Measurements from ENCODE around the gene ADGRA1. TPM values are rescaled to one million over a fixed set of nuclear protein-coding genes. Genes with fewer than 3 reads are reported as not detected.

Gene ADGRA1
- total and polyA plus RNA-seq, 10 of the 15 experiments (the other 5 are each of a cell fraction or from before 2014, with no cell fraction given) = not detected

GRCh38 chr10:133049639-133050038 is 38.1 kb upstream of the ADGRA1 start:
- H3K9me3 ChIP-seq (replicated peaks; ENCODE audit: control insufficient read depth, insufficient read depth, low read length) = no peaks in the 10 kb centered on the region
- RAD21 ChIA-PET (ENCODE audit: unreplicated experiment) = no interaction called here
- no peak for DNase-seq (ENCODE audit: low read depth, low spot score)
- TF ChIP-seq MEF2B (IDR thresholded peaks at IDR 0.05; ENCODE audit: partially characterized antibody, poor library complexity, severe bottlenecking) (no peak), EGR1 (IDR thresholded peaks at IDR 0.05; ENCODE audit: borderline replicate concordance in 1 of 2, low read depth in 2 of 2, low read length in 2 of 2) (no peak), FOS (IDR thresholded peaks at IDR 0.05; ENCODE audit: borderline replicate concordance, extremely low read depth, insufficient read length) (no peak), POLR2AphosphoS5 (IDR thresholded peaks at IDR 0.05; ENCODE audit: low read length) (no peak), CUX1 (IDR thresholded peaks at IDR 0.05; ENCODE audit: insufficient replicate concordance, low read depth, low read length) (no peak), RAD51 (IDR thresholded peaks at IDR 0.05) (no peak), POLR2A (IDR thresholded peaks at IDR 0.05; ENCODE audit: low read depth, low read length) (no peak), SIX5 (IDR thresholded peaks at IDR 0.05; ENCODE audit: low read depth, low read length, severe bottlenecking) (no peak), ZNF274 (IDR thresholded peaks at IDR 0.05; ENCODE audit: insufficient read depth, insufficient read length) (no peak)
- H3K4me1 ChIP-seq (ENCODE audit: control insufficient read depth, insufficient read depth, low read length) = no peaks in the 10 kb centered on the region
- H3K9ac ChIP-seq (ENCODE audit: control insufficient read depth, insufficient read depth, low read length) = no peak overlapping the region
- SMC1A ChIA-PET (ENCODE audit: uncharacterized antibody, unreplicated experiment) = no interaction called here
- no peak overlapping the region for H2AFZ ChIP-seq (ENCODE audit: control insufficient read depth, low read depth, low read length)
- no peak overlapping the region for H3K27ac ChIP-seq (ENCODE audit: control insufficient read depth, insufficient read depth)
- CTCF ChIA-PET = no interaction called here
- POLR2A ChIA-PET = no interaction called here
- in situ Hi-C loops (cut with MboI) = no loop called here
- H4K20me1 ChIP-seq (ENCODE audit: control insufficient read depth, insufficient read depth) = no peaks in the 10 kb centered on the region
- 33% methylated on average over 8 of the region's 11 CpGs for WGBS (ENCODE audit: insufficient coverage, insufficient replicate concordance, low lambda C conversion rate, missing lambda C conversion rate)
- no peaks in the 10 kb centered on the region for H3K79me2 ChIP-seq (ENCODE audit: control insufficient read depth, insufficient read depth, low read length)
- H3K4me3 ChIP-seq = no peak overlapping the region
- no peaks in the 10 kb centered on the region for H3K27me3 ChIP-seq (replicated peaks in 1 of 2; ENCODE audit: control insufficient read depth in 2 of 2, insufficient read depth in 2 of 2, low read length in 1 of 2)
- H3K36me3 ChIP-seq (ENCODE audit: control insufficient read depth in 2 of 2, insufficient read depth in 2 of 2, low read length in 1 of 2) = no peaks in the 10 kb centered on the region
- BruUV-seq (replicated peaks) = no TSS peak
- no peak overlapping the region for H3K4me2 ChIP-seq (ENCODE audit: control insufficient read depth, insufficient read depth)
- FAIRE-seq = no peak
- no peak for ATAC-seq
- intact Hi-C loops (cut with micrococcal nuclease; ENCODE audit: unreplicated experiment) = no loop called here
